ENCODE measurements around the gene IKZF2.
"Not testable (repeated sequence)": the region's sequence is repeated elsewhere in the genome, so short reads cannot be mapped to it uniquely, and the experiment has no call there.

IKZF2 gene

GRCh38 chr2:213032607-213033006, 118.8 kb downstream of the IKZF2 start:
- DNase-seq (ENCODE audit: low spot score) = no peak

- DNase-seq (ENCODE audit: low spot score) = no peak
These were observed 128.4 kb downstream of the IKZF2 start for GRCh38 chr2:213022987-213023386.

GRCh38 chr2:213021971-213022899, 129.2 kb downstream of the IKZF2 start:
- DNase-seq (ENCODE audit: low spot score) = no peak

GRCh38 chr2:213020913-213021312, 130.5 kb downstream of the IKZF2 start:
- not testable (repeated sequence) for DNase-seq (ENCODE audit: low spot score)

GRCh38 chr2:213020268-213020667, 131.1 kb downstream of the IKZF2 start:
- DNase-seq (ENCODE audit: low spot score) = no peak

GRCh38 chr2:213019368-213019767, 132.0 kb downstream of the IKZF2 start:
- no peak for DNase-seq (ENCODE audit: low spot score)

GRCh38 chr2:213018340-213018901, 133.0 kb downstream of the IKZF2 start:
- no peak for DNase-seq (ENCODE audit: low spot score)

GRCh38 chr2:213017404-213017803, 134.0 kb downstream of the IKZF2 start:
- no peak for DNase-seq (ENCODE audit: low spot score)

- no peak for DNase-seq (ENCODE audit: low spot score)
These were observed 134.4 kb downstream of the IKZF2 start for GRCh38 chr2:213016984-213017351.

- DNase-seq (ENCODE audit: low spot score) = no peak
These were observed 135.0 kb downstream of the IKZF2 start for GRCh38 chr2:213016166-213016983.

GRCh38 chr2:213015387-213016165, 135.8 kb downstream of the IKZF2 start:
- DNase-seq (ENCODE audit: low spot score) = peak; percentile 10

- no peak for DNase-seq (ENCODE audit: low spot score)
These were observed 137.4 kb downstream of the IKZF2 start for GRCh38 chr2:213013979-213014378.

GRCh38 chr2:213011505-213011904, 139.9 kb downstream of the IKZF2 start:
- no peak for DNase-seq (ENCODE audit: low spot score)

- DNase-seq (ENCODE audit: low spot score) = no peak
These were observed 141.2 kb downstream of the IKZF2 start for GRCh38 chr2:213010106-213010779.

- DNase-seq (ENCODE audit: low spot score) = no peak
These were observed 144.0 kb downstream of the IKZF2 start for GRCh38 chr2:213007290-213007838.

- DNase-seq (ENCODE audit: low spot score) = no peak
These were observed 147.1 kb downstream of the IKZF2 start for GRCh38 chr2:213004197-213004821.

- DNase-seq (ENCODE audit: low spot score) = no peak
These were observed 149.0 kb downstream of the IKZF2 start for GRCh38 chr2:213002383-213002782.

GRCh38 chr2:213001297-213001910, 150.0 kb downstream of the IKZF2 start:
- DNase-seq (ENCODE audit: low spot score) = no peak

GRCh38 chr2:212998626-212999359, 152.6 kb downstream of the IKZF2 start:
- DNase-seq (ENCODE audit: low spot score) = no peak

All from CD4-positive, alpha-beta T cell treated with Interleukin-6 at 100 ng/mL for 8 hours (primary cell).